ENCODE data around the gene ADPRH. TPM values are rescaled to one million over a fixed set of nuclear protein-coding genes. Genes with fewer than 3 reads are reported as not detected.

Gene ADPRH
- total and polyA plus RNA-seq, 10 of the 15 experiments (the other 5 are each of a cell fraction or from before 2014, with no cell fraction given) = 2.3 to 32.6 (median 19.0) TPM

DNA sequence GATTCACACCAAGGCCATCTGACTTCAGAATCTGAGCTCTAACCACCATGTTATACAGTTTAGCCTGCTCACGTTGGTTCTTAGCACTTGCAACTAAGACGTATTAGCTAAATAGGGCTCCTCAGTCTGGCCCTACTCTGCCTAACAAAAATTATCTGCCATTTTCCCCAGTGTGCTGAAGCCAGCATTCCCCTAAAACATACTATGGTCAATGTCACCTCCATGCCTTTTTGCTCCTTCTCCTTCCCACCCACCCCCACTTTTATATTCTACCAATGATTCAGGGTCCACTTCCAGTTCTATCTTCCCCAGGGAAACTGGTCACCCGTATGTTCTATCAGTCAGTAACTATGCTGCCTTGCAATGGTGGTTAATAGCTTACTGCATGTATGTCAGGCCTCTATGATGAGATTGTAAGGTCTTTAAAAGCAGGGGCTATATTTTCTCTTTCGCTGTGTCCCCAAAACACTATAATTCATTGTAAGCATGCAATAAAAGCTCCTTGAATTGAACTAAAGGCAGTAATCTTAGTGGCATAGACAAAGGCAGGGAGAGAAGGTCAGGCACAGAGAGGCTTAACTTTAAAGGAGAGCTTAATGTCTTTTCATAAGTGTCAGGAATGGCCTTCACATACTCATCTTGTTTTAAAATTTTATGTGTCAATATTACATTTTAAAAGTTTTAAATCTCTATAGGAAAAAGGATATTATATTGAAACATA lies 57.8 kb downstream of the ADPRH start:
- RAD21 ChIA-PET (ENCODE audit: unreplicated experiment) = interaction anchor here (1.2 to 5.1 kb wide), 10 partner anchors 10 to 43 kb away, joined by 3 to 53 read pairs (median 9); no protein-coding TSS in a partner anchor

More for the DNA sequence above, 57.8 kb downstream of the ADPRH start:
- in situ Hi-C loops (cut with MboI) (no loop called here), intact Hi-C loops (cut with micrococcal nuclease; ENCODE audit: unreplicated experiment) (no loop called here)
- H3K4me1 ChIP-seq (ENCODE audit: control insufficient read depth, insufficient read depth, low read length) = peaks cover 34% of the 10 kb centered on the region
- 33% methylated on average over 4 of the region's 4 CpGs for WGBS (ENCODE audit: insufficient coverage, insufficient replicate concordance, low lambda C conversion rate, missing lambda C conversion rate)
- no peak overlapping the region for H2AFZ ChIP-seq (ENCODE audit: control insufficient read depth, low read depth, low read length)
- peak overlapping the region; percentile 96 for H3K27ac ChIP-seq (ENCODE audit: control insufficient read depth, insufficient read depth)
- no peak for FAIRE-seq
- no peaks in the 10 kb centered on the region for H3K79me2 ChIP-seq (ENCODE audit: control insufficient read depth, insufficient read depth, low read length)
- H3K27me3 ChIP-seq (replicated peaks in 1 of 2; ENCODE audit: control insufficient read depth in 2 of 2, insufficient read depth in 2 of 2, low read length in 1 of 2) = no peaks in the 10 kb centered on the region
- ChIA-PET CTCF (interaction anchor here (0.7 to 3.6 kb wide), 13 partner anchors 9 to 106 kb away, joined by 3 to 43 read pairs (median 5); no protein-coding TSS in a partner anchor), SMC1A (ENCODE audit: uncharacterized antibody, unreplicated experiment) (interaction anchor here (1.1 to 5.0 kb wide), 11 partner anchors 10 to 77 kb away, joined by 3 to 87 read pairs (median 7); partner anchors contain the start of gene COX17), POLR2A (interaction anchor here (0.6 to 2.9 kb wide), 14 partner anchors 10 to 81 kb away, joined by 3 to 41 read pairs (median 3); partner anchors contain the start of gene COX17)
- no peaks in the 10 kb centered on the region for H4K20me1 ChIP-seq (ENCODE audit: control insufficient read depth, insufficient read depth)
- no peak overlapping the region for H3K9ac ChIP-seq (ENCODE audit: control insufficient read depth, insufficient read depth, low read length)
- no peak overlapping the region for H3K4me2 ChIP-seq (ENCODE audit: control insufficient read depth, insufficient read depth)
- peaks cover 0 to under 1% of the 10 kb centered on the region in 2 experiments; a peak in 1 of 4 replicates for H3K36me3 ChIP-seq (ENCODE audit: control insufficient read depth in 2 of 2, insufficient read depth in 2 of 2, low read length in 1 of 2)
- ATAC-seq = no peak
- no peaks in the 10 kb centered on the region; the same call in 2 of the 3 replicates for H3K9me3 ChIP-seq (replicated peaks; ENCODE audit: control insufficient read depth, insufficient read depth, low read length)
- BruUV-seq (replicated peaks) = no TSS peak
- H3K4me3 ChIP-seq = no peak overlapping the region
- DNase-seq (ENCODE audit: low read depth, low spot score) = no peak
- TF ChIP-seq JUND (IDR thresholded peaks at IDR 0.05; ENCODE audit: low read depth, low read length) (no peak), STAT3 (IDR thresholded peaks at IDR 0.05; ENCODE audit: low read depth, low read length) (no peak), RBBP5 (conservative IDR thresholded peaks at IDR 0.05) (no peak), ETV6 (conservative IDR thresholded peaks at IDR 0.05 in 1 of 2, IDR thresholded peaks at IDR 0.05 in 1 of 2; ENCODE audit: borderline replicate concordance in 1 of 2, low read depth in 1 of 2) (no peak), ZSCAN29 (IDR thresholded peaks at IDR 0.05) (no peak), NFYB (IDR thresholded peaks at IDR 0.05; ENCODE audit: insufficient read depth, low read depth, low read length) (no peak), KLF5 (IDR thresholded peaks at IDR 0.05; ENCODE audit: partially characterized antibody) (no peak), FOS (IDR thresholded peaks at IDR 0.05; ENCODE audit: borderline replicate concordance, extremely low read depth, insufficient read length) (no peak), EP300 (IDR thresholded peaks at IDR 0.05; ENCODE audit: borderline replicate concordance in 1 of 2, control insufficient read depth in 1 of 2, low read depth in 2 of 2, low read length in 2 of 2) (no peak), FOXK2 (IDR thresholded peaks at IDR 0.05) (no peak), EED (IDR thresholded peaks at IDR 0.05; ENCODE audit: low read depth) (no peak)
- TF ChIP-seq, protein P1, sequence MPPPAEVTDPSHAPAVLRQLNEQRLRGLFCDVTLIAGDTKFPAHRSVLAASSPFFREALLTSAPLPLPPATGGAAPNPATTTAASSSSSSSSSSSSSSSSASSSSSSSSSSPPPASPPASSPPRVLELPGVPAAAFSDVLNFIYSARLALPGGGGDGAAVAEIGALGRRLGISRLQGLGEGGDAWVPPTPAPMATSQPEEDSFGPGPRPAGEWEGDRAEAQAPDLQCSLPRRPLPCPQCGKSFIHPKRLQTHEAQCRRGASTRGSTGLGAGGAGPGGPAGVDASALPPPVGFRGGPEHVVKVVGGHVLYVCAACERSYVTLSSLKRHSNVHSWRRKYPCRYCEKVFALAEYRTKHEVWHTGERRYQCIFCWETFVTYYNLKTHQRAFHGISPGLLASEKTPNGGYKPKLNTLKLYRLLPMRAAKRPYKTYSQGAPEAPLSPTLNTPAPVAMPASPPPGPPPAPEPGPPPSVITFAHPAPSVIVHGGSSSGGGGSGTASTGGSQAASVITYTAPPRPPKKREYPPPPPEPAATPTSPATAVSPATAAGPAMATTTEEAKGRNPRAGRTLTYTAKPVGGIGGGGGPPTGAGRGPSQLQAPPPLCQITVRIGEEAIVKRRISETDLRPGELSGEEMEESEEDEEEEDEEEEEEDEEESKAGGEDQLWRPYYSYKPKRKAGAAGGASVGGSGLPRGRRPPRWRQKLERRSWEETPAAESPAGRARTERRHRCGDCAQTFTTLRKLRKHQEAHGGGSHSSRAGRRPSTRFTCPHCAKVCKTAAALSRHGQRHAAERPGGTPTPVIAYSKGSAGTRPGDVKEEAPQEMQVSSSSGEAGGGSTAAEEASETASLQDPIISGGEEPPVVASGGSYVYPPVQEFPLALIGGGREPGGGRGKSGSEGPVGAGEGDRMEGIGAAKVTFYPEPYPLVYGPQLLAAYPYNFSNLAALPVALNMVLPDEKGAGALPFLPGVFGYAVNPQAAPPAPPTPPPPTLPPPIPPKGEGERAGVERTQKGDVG (CRISPR knock-in tag; IDR thresholded peaks at IDR 0.05) = no peak
